A549 (cell line): ENCODE data around the gene CHCHD6.

Source experiments
- EP300 ChIP-seq, 2 experiments: fragments of >200 bp; sonication (Bioruptor Twin); formaldehyde crosslinking; IDR thresholded peaks; 2 replicates in 1 of 2; 3 replicates in 1 of 2; pipeline ENCODE4 v1.6.1; 2016 to 2017
- TF ChIP-seq, protein P1 (sequence below): fragments of >200 bp; sonication (Bioruptor Twin); formaldehyde crosslinking; IDR thresholded peaks from 3 replicates; pipeline ENCODE4 v1.5.1; 2016

GRCh38 chr3:126866175-126866759 lies 162.2 kb downstream of the CHCHD6 start:
- no peak for TF ChIP-seq EP300 (IDR thresholded peaks at IDR 0.05)
- TF ChIP-seq, protein P1, sequence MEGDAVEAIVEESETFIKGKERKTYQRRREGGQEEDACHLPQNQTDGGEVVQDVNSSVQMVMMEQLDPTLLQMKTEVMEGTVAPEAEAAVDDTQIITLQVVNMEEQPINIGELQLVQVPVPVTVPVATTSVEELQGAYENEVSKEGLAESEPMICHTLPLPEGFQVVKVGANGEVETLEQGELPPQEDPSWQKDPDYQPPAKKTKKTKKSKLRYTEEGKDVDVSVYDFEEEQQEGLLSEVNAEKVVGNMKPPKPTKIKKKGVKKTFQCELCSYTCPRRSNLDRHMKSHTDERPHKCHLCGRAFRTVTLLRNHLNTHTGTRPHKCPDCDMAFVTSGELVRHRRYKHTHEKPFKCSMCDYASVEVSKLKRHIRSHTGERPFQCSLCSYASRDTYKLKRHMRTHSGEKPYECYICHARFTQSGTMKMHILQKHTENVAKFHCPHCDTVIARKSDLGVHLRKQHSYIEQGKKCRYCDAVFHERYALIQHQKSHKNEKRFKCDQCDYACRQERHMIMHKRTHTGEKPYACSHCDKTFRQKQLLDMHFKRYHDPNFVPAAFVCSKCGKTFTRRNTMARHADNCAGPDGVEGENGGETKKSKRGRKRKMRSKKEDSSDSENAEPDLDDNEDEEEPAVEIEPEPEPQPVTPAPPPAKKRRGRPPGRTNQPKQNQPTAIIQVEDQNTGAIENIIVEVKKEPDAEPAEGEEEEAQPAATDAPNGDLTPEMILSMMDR = no peak
